ENCODE results near the gene CYB5A.

CYB5A gene

GRCh38 chr18:74274700-74275099, 17.1 kb downstream of the CYB5A start:
- Histone ChIP-seq H3K9me3 (ENCODE audit: control insufficient read depth, low read length) (no peaks in the 10 kb centered on the region), H3K27me3 (replicated peaks; ENCODE audit: control insufficient read depth, insufficient read depth, low read length) (no peaks in the 10 kb centered on the region), H3K4me1 (ENCODE audit: control insufficient read depth, insufficient read depth, low read length) (peaks cover 57% of the 10 kb centered on the region), H3K36me3 (ENCODE audit: control insufficient read depth, insufficient read depth, low read length, severe bottlenecking) (peaks cover 70% of the 10 kb centered on the region), H3K9ac (ENCODE audit: low read length) (no peak overlapping the region), H3K4me3 (ENCODE audit: low read length) (no peak overlapping the region)
- DNase-seq (ENCODE audit: low read depth) = no peak

DNA sequence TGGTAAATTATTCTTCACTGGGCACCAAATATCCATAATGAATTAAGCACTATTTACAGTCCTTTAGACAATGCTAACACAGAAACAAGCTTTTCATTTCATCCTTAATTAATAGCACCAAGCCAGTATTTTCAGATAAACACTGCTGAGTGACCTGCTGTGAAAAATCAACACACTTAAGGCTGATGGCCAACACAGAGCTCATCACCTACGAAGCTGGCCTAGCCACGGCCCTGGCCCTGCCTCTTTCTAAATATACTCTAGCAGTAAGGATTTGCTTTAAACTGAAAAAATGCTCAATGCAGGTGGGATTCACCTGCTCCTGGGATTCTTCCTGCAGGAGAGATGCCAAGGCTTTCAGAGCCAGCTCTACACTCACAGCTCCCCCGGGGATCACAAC, 18.4 kb downstream of the CYB5A start:
- Histone ChIP-seq H3K9me3 (ENCODE audit: control insufficient read depth, low read length) (no peaks in the 10 kb centered on the region), H3K27me3 (replicated peaks; ENCODE audit: control insufficient read depth, insufficient read depth, low read length) (no peaks in the 10 kb centered on the region), H3K4me3 (ENCODE audit: low read length) (no peak overlapping the region), H3K4me1 (ENCODE audit: control insufficient read depth, insufficient read depth, low read length) (peaks cover 53% of the 10 kb centered on the region), H3K36me3 (ENCODE audit: control insufficient read depth, insufficient read depth, low read length, severe bottlenecking) (peaks cover 81% of the 10 kb centered on the region), H3K9ac (ENCODE audit: low read length) (no peak overlapping the region)
- DNase-seq (ENCODE audit: low read depth) = no peak

DNA sequence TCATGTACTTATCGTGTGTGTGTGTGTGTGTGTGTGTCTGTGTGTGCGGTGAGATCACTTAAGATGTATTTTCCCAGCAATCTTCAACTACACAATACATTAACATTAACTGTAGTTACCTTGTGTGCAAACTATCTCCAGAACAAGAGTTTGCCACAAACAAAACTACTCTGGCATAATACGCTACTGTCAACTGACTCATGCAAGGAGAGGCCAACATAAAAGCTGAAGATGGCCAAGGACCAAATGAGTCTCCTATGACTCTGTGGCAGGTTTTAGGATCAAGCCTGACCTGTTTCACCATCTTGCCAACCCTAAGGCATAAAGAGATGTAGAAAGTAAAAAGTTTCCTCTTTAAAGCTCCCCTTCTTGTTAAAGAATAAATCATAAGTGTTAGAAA, 20.1 kb downstream of the CYB5A start:
- DNase-seq (ENCODE audit: low read depth) = no peak
- Histone ChIP-seq H3K36me3 (ENCODE audit: control insufficient read depth, insufficient read depth, low read length, severe bottlenecking) (peaks cover 81% of the 10 kb centered on the region), H3K27me3 (replicated peaks; ENCODE audit: control insufficient read depth, insufficient read depth, low read length) (no peaks in the 10 kb centered on the region), H3K4me1 (ENCODE audit: control insufficient read depth, insufficient read depth, low read length) (peaks cover 35% of the 10 kb centered on the region), H3K4me3 (ENCODE audit: low read length) (no peak overlapping the region), H3K9ac (ENCODE audit: low read length) (no peak overlapping the region), H3K9me3 (ENCODE audit: control insufficient read depth, low read length) (no peaks in the 10 kb centered on the region)

- Histone ChIP-seq H3K27me3 (replicated peaks; ENCODE audit: control insufficient read depth, insufficient read depth, low read length) (no peaks in the 10 kb centered on the region), H3K36me3 (ENCODE audit: control insufficient read depth, insufficient read depth, low read length, severe bottlenecking) (peaks cover 84% of the 10 kb centered on the region), H3K9me3 (ENCODE audit: control insufficient read depth, low read length) (no peaks in the 10 kb centered on the region), H3K9ac (ENCODE audit: low read length) (no peak overlapping the region), H3K4me1 (ENCODE audit: control insufficient read depth, insufficient read depth, low read length) (peaks cover 15% of the 10 kb centered on the region), H3K4me3 (ENCODE audit: low read length) (no peak overlapping the region)
- no peak for DNase-seq (ENCODE audit: low read depth)
These were observed 22.7 kb downstream of the CYB5A start for GRCh38 chr18:74268933-74269620.

GRCh38 chr18:74268175-74268574, 23.6 kb downstream of the CYB5A start:
- DNase-seq (ENCODE audit: low read depth) = no peak
- Histone ChIP-seq H3K9me3 (ENCODE audit: control insufficient read depth, low read length) (no peaks in the 10 kb centered on the region), H3K4me1 (ENCODE audit: control insufficient read depth, insufficient read depth, low read length) (peaks cover 15% of the 10 kb centered on the region), H3K36me3 (ENCODE audit: control insufficient read depth, insufficient read depth, low read length, severe bottlenecking) (peaks cover 79% of the 10 kb centered on the region), H3K27me3 (replicated peaks; ENCODE audit: control insufficient read depth, insufficient read depth, low read length) (no peaks in the 10 kb centered on the region), H3K4me3 (ENCODE audit: low read length) (no peak overlapping the region), H3K9ac (ENCODE audit: low read length) (no peak overlapping the region)

DNA sequence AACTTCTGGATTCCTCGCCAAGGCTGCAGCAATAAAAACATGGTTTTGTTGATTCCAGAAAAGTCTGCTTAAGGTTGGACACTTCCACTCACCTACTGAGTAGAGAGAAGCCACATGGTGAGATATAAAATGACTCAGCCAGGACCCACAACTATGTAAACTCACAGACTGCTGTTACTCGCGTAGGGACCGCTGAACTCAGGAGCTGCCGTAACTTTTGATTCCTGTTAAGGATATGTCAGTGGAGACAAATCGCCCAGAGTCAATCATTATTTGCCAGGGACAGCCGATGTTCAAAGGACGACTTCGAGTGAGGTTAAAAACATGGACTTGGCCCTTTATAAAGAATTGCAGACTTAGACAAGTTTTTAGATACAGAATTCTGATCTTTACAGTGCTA, 25.6 kb downstream of the CYB5A start:
- no peak overlapping the region for H3K9ac ChIP-seq (ENCODE audit: low read length)
- no peak for DNase-seq (ENCODE audit: low read depth)
- H3K4me1 ChIP-seq (ENCODE audit: control insufficient read depth, insufficient read depth, low read length) = peaks cover 9% of the 10 kb centered on the region
- H3K4me3 ChIP-seq (ENCODE audit: low read length) = no peak overlapping the region
- H3K36me3 ChIP-seq (ENCODE audit: control insufficient read depth, insufficient read depth, low read length, severe bottlenecking) = peaks cover 81% of the 10 kb centered on the region
- H3K9me3 ChIP-seq (ENCODE audit: control insufficient read depth, low read length) = no peaks in the 10 kb centered on the region
- no peaks in the 10 kb centered on the region for H3K27me3 ChIP-seq (replicated peaks; ENCODE audit: control insufficient read depth, insufficient read depth, low read length)

- Histone ChIP-seq H3K4me3 (ENCODE audit: low read length) (no peak overlapping the region), H3K27me3 (replicated peaks; ENCODE audit: control insufficient read depth, insufficient read depth, low read length) (no peaks in the 10 kb centered on the region), H3K9me3 (ENCODE audit: control insufficient read depth, low read length) (no peaks in the 10 kb centered on the region)
These were observed 26.1 kb downstream of the CYB5A start for GRCh38 chr18:74265546-74266098.

GRCh38 chr18:74264303-74265020, 27.3 kb downstream of the CYB5A start:
- Histone ChIP-seq H3K9ac (ENCODE audit: low read length) (no peak overlapping the region), H3K9me3 (ENCODE audit: control insufficient read depth, low read length) (no peaks in the 10 kb centered on the region), H3K36me3 (ENCODE audit: control insufficient read depth, insufficient read depth, low read length, severe bottlenecking) (peaks cover 83% of the 10 kb centered on the region), H3K27me3 (replicated peaks; ENCODE audit: control insufficient read depth, insufficient read depth, low read length) (no peaks in the 10 kb centered on the region), H3K4me3 (ENCODE audit: low read length) (no peak overlapping the region), H3K4me1 (ENCODE audit: control insufficient read depth, insufficient read depth, low read length) (peaks cover 9% of the 10 kb centered on the region)
- DNase-seq (ENCODE audit: low read depth) = no peak

More at GRCh38 chr18:74265546-74266098, 26.1 kb downstream of the CYB5A start:
- DNase-seq (ENCODE audit: low read depth) = no peak
- H3K9ac ChIP-seq (ENCODE audit: low read length) = no peak overlapping the region
- peaks cover 9% of the 10 kb centered on the region for H3K4me1 ChIP-seq (ENCODE audit: control insufficient read depth, insufficient read depth, low read length)
- peaks cover 82% of the 10 kb centered on the region for H3K36me3 ChIP-seq (ENCODE audit: control insufficient read depth, insufficient read depth, low read length, severe bottlenecking)

DNA sequence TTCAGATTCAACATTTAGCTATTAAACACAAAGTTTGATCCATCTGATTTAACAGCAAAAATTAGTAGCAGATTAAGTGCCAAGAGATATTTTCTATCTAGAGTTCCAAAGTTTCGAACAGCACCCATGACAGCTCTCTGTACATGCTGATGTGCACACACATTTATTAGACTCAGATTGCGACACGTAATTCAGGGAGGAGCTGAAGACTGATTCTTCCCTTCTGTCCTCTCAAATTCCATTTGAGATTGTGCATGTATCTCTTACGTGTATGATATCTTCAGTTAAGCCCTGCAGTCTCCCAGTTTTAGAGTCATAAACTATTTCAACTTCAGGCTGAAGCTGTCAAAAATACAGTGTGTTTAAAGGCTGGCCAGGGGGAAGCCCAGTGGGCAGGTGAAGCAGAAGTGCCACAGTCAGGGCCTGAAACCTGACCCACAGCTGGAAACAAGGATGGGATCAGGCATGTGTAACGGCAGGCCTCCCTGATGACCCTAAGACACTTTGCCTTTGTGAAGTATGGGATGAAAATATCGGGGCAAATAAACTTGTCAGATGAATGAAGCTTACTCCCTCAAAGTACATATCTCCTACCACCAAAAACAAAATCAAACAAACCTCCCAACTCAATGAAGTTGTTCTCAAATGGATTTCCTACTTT, 30.6 kb downstream of the CYB5A start:
- DNase-seq (ENCODE audit: low read depth) = no peak
- Histone ChIP-seq H3K4me3 (ENCODE audit: low read length) (no peak overlapping the region), H3K9me3 (ENCODE audit: control insufficient read depth, low read length) (no peaks in the 10 kb centered on the region), H3K4me1 (ENCODE audit: control insufficient read depth, insufficient read depth, low read length) (peaks cover 9% of the 10 kb centered on the region), H3K27me3 (replicated peaks; ENCODE audit: control insufficient read depth, insufficient read depth, low read length) (no peaks in the 10 kb centered on the region), H3K9ac (ENCODE audit: low read length) (peak overlapping the region; percentile 45), H3K36me3 (ENCODE audit: control insufficient read depth, insufficient read depth, low read length, severe bottlenecking) (peaks cover 94% of the 10 kb centered on the region)

DNA sequence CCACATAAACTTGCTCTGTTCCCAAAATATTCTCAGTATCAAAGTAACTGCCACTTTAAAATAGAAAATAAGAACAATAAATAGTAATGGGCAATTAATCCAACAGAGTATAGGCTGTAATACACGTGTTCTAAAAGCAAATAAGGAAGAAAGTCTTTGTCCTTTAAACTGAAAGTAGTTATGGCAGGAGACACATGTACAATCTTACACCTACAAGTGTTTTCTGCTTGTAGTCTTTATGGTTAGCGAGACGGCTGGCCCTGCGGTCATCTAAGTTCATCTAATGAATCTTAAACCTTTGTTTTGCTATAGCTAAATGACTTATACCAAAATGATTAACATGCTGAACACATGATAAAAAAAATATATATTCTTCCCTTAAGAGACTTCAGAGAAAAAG, 32.4 kb downstream of the CYB5A start:
- no peak for DNase-seq (ENCODE audit: low read depth)
- peaks cover 20% of the 10 kb centered on the region for H3K4me1 ChIP-seq (ENCODE audit: control insufficient read depth, insufficient read depth, low read length)
- no peak overlapping the region for H3K4me3 ChIP-seq (ENCODE audit: low read length)
- H3K9ac ChIP-seq (ENCODE audit: low read length) = no peak overlapping the region
- H3K27me3 ChIP-seq (replicated peaks; ENCODE audit: control insufficient read depth, insufficient read depth, low read length) = no peaks in the 10 kb centered on the region
- no peaks in the 10 kb centered on the region for H3K9me3 ChIP-seq (ENCODE audit: control insufficient read depth, low read length)
- peaks cover 91% of the 10 kb centered on the region for H3K36me3 ChIP-seq (ENCODE audit: control insufficient read depth, insufficient read depth, low read length, severe bottlenecking)

- Histone ChIP-seq H3K36me3 (ENCODE audit: control insufficient read depth, insufficient read depth, low read length, severe bottlenecking) (peaks cover 94% of the 10 kb centered on the region), H3K4me3 (ENCODE audit: low read length) (no peak overlapping the region), H3K4me1 (ENCODE audit: control insufficient read depth, insufficient read depth, low read length) (peaks cover 38% of the 10 kb centered on the region), H3K27me3 (replicated peaks; ENCODE audit: control insufficient read depth, insufficient read depth, low read length) (no peaks in the 10 kb centered on the region), H3K9me3 (ENCODE audit: control insufficient read depth, low read length) (no peaks in the 10 kb centered on the region), H3K9ac (ENCODE audit: low read length) (no peak overlapping the region)
- DNase-seq (ENCODE audit: low read depth) = no peak
These were observed 34.7 kb downstream of the CYB5A start for GRCh38 chr18:74257083-74257482.
